DMS79 (cell line): Measurements from ENCODE around the gene MBD4.
"Not testable (repeated sequence)": the region's sequence is repeated elsewhere in the genome, so short reads cannot be mapped to it uniquely, and the experiment has no call there.

ENCODE experiments used
- DNase-seq: peaks from one replicate; lab custom pipeline; 2025; lab: John Stamatoyannopoulos, UW

MBD4 gene

GRCh38 chr3:129429602-129430001 lies 10.1 kb downstream of the MBD4 start:
- no peak for DNase-seq

- no peak for DNase-seq
Measured at GRCh38 chr3:129429080-129429451, 10.7 kb downstream of the MBD4 start.

- DNase-seq, result peak; percentile 89
Measured at GRCh38 chr3:129428376-129429079, 11.2 kb downstream of the MBD4 start, which contains the start of gene EFCAB12. TSS of gene EFCAB12 (minus strand) at chr3:129428636. CDS start at chr3:129428488, 148 bp downstream.

GRCh38 chr3:129428007-129428375 lies 11.8 kb downstream of the MBD4 start:
- no peak for DNase-seq

GRCh38 chr3:129425619-129426018 lies 14.1 kb downstream of the MBD4 start:
- DNase-seq, result no peak

GRCh38 chr3:129425213-129425612 lies 14.5 kb downstream of the MBD4 start:
- no peak for DNase-seq

GRCh38 chr3:129424185-129424841 lies 15.4 kb downstream of the MBD4 start:
- DNase-seq, result no peak

- DNase-seq, result no peak
Measured at GRCh38 chr3:129422897-129423296, 16.9 kb downstream of the MBD4 start.

GRCh38 chr3:129421988-129422745 lies 17.6 kb downstream of the MBD4 start:
- no peak for DNase-seq

GRCh38 chr3:129421236-129421883 lies 18.4 kb downstream of the MBD4 start:
- DNase-seq, result no peak

GRCh38 chr3:129419476-129419875 lies 20.3 kb downstream of the MBD4 start:
- DNase-seq, result no peak

- no peak for DNase-seq
Measured at GRCh38 chr3:129418041-129418973, 21.4 kb downstream of the MBD4 start.

GRCh38 chr3:129417326-129417725 lies 22.4 kb downstream of the MBD4 start:
- no peak for DNase-seq

GRCh38 chr3:129416415-129416814 lies 23.3 kb downstream of the MBD4 start:
- DNase-seq, result no peak

- DNase-seq, result no peak
Measured at GRCh38 chr3:129415830-129416229, 23.9 kb downstream of the MBD4 start.

- DNase-seq, result no peak
Measured at GRCh38 chr3:129415378-129415777, 24.4 kb downstream of the MBD4 start.

- no peak for DNase-seq
Measured at GRCh38 chr3:129413687-129414506, 25.9 kb downstream of the MBD4 start.

GRCh38 chr3:129413238-129413637 lies 26.5 kb downstream of the MBD4 start:
- not testable (repeated sequence) for DNase-seq

- DNase-seq, result no peak
Measured at GRCh38 chr3:129412542-129413198, 27.1 kb downstream of the MBD4 start.

- no peak for DNase-seq
Measured at GRCh38 chr3:129410971-129411370, 28.8 kb downstream of the MBD4 start.
